ENCODE data around the gene ENKUR. TPM values are rescaled to one million over a fixed set of nuclear protein-coding genes. Genes with fewer than 3 reads are reported as not detected.

ENKUR gene
- total and polyA plus RNA-seq, 10 of the 15 experiments (the other 5 are each of a cell fraction or from before 2014, with no cell fraction given), result 0.01 to 0.19 (median 0.11) TPM; not detected in 6

DNA sequence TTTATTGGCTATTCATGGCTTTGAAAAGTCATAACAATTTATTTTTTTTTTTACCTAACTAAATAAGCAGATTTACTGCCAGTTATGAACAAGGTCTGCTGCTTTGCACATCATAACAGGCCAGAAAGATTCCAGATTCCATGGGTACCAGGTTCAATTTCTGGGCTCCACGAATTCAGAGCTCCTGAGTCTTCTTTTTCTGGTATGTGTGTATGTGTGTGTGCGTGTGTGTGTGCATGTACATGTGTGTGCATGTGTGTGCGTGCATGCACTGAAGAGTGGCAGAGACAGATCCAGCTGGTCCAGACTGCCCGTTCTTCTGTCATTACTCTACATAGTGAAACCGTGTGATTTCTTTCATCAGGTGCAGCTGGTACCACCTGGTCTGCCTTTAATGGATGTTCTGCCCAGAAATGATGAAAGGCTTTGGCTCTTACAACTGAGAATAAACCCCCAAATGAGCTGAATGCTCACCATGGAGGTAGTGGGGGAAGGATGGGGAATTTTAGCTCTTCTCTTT is 48.9 kb downstream of the ENKUR start:
- Histone ChIP-seq H3K4me3 (no peak overlapping the region), H3K4me1 (ENCODE audit: control insufficient read depth, insufficient read depth, low read length) (no peaks in the 10 kb centered on the region), H2AFZ (ENCODE audit: control insufficient read depth, low read depth, low read length) (no peak overlapping the region), H3K27me3 (replicated peaks in 1 of 2; ENCODE audit: control insufficient read depth in 2 of 2, insufficient read depth in 2 of 2, low read length in 1 of 2) (no peaks in the 10 kb centered on the region; a peak in 1 of 4 replicates), H3K79me2 (ENCODE audit: control insufficient read depth, insufficient read depth, low read length) (no peaks in the 10 kb centered on the region), H3K4me2 (ENCODE audit: control insufficient read depth, insufficient read depth) (no peak overlapping the region), H3K36me3 (ENCODE audit: control insufficient read depth in 2 of 2, insufficient read depth in 2 of 2, low read length in 1 of 2) (no peaks in the 10 kb centered on the region), H3K9me3 (replicated peaks; ENCODE audit: control insufficient read depth, insufficient read depth, low read length) (no peaks in the 10 kb centered on the region), H4K20me1 (ENCODE audit: control insufficient read depth, insufficient read depth) (no peaks in the 10 kb centered on the region), H3K9ac (ENCODE audit: control insufficient read depth, insufficient read depth, low read length) (no peak overlapping the region), H3K27ac (ENCODE audit: control insufficient read depth, insufficient read depth) (no peak overlapping the region)
- intact Hi-C loops (cut with micrococcal nuclease; ENCODE audit: unreplicated experiment) (no loop called here), in situ Hi-C loops (cut with MboI) (no loop called here)
- WGBS (ENCODE audit: insufficient coverage, insufficient replicate concordance, low lambda C conversion rate, missing lambda C conversion rate), result 29% methylated on average over 5 of the region's 5 CpGs
- ChIA-PET RAD21 (ENCODE audit: unreplicated experiment) (no interaction called here), POLR2A (no interaction called here), SMC1A (ENCODE audit: uncharacterized antibody, unreplicated experiment) (interaction anchor here (0.5 to 0.9 kb wide), 2 partner anchors 12 to 316 kb away, joined by 4 read pairs; no protein-coding TSS in a partner anchor), CTCF (no interaction called here)
- BruUV-seq (replicated peaks), result no TSS peak
- ATAC-seq, result no peak
- FAIRE-seq, result no peak
- DNase-seq (ENCODE audit: low read depth, low spot score), result no peak
- TF ChIP-seq MXI1 (IDR thresholded peaks at IDR 0.05; ENCODE audit: low read depth, low read length) (no peak), WRNIP1 (IDR thresholded peaks at IDR 0.05; ENCODE audit: borderline replicate concordance, low read depth, low read length) (no peak), ZNF592 (IDR thresholded peaks at IDR 0.05) (no peak), SMARCA5 (IDR thresholded peaks at IDR 0.05) (no peak), CBX5 (IDR thresholded peaks at IDR 0.05; ENCODE audit: low read depth) (no peak), SIX5 (IDR thresholded peaks at IDR 0.05; ENCODE audit: low read depth, low read length, severe bottlenecking) (no peak), TARDBP (IDR thresholded peaks at IDR 0.05; ENCODE audit: borderline replicate concordance) (no peak), STAT3 (IDR thresholded peaks at IDR 0.05; ENCODE audit: low read depth, low read length) (no peak), YBX1 (IDR thresholded peaks at IDR 0.05) (no peak), SREBF1 (IDR thresholded peaks at IDR 0.05; ENCODE audit: low read length) (no peak), TAF1 (IDR thresholded peaks at IDR 0.05; ENCODE audit: borderline replicate concordance, low read depth, low read length) (no peak)
- TF ChIP-seq, protein P1, sequence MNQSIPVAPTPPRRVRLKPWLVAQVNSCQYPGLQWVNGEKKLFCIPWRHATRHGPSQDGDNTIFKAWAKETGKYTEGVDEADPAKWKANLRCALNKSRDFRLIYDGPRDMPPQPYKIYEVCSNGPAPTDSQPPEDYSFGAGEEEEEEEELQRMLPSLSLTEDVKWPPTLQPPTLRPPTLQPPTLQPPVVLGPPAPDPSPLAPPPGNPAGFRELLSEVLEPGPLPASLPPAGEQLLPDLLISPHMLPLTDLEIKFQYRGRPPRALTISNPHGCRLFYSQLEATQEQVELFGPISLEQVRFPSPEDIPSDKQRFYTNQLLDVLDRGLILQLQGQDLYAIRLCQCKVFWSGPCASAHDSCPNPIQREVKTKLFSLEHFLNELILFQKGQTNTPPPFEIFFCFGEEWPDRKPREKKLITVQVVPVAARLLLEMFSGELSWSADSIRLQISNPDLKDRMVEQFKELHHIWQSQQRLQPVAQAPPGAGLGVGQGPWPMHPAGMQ (IDR thresholded peaks at IDR 0.05; ENCODE audit: borderline replicate concordance), result no peak
